CD4-positive, alpha-beta T cell treated with Interleukin-12 subunit alpha and Interleukin-12 subunit beta, for 1 hour (primary cell): ENCODE results near the gene CYP27A1.
"Not testable (repeated sequence)": the region's sequence is repeated elsewhere in the genome, so short reads cannot be mapped to it uniquely, and the experiment has no call there.

Source experiments
- DNase-seq: peaks from one replicate; pipeline ENCODE4 v3.0.0-alpha.2; 2020

CYP27A1 gene

DNA sequence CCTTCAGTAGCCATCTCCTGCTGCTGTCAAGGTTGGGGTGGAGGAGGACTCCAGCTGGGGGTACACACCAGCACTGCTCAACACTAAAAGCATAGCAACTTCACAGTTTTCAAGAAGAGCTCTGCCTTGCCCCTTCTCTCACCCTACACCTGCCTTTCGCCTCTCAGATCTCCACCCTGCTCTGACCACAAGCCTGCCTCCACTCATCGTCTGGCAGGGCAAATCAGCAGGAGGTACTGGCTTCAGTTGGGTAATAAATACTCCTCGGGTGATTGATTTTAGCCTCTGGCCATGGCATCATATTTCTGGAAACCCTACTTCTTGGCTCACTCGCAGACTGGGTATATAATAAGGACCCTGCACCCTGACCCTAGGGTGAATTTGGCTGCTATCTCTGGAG, 52.7 kb downstream of the CYP27A1 start:
- no peak for DNase-seq

DNA sequence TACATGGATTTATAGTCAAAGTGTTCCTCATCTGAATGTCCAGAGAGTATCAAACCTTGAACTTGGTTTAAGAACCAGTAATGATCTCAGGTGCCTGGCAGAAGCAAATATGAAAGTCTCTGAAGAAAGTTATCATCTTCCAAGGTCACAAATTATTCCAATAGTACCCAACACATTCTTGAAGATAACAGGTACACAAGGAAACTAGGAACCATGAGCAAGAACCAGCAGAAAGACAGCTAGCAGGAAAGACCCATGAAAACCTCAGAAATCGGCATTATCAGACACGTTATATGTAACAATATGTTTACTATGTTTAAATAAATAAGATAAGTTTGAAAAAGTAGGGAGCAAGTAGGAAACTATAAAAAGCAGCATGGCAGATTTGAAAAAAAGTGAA, 55.5 kb downstream of the CYP27A1 start:
- DNase-seq = no peak

DNA sequence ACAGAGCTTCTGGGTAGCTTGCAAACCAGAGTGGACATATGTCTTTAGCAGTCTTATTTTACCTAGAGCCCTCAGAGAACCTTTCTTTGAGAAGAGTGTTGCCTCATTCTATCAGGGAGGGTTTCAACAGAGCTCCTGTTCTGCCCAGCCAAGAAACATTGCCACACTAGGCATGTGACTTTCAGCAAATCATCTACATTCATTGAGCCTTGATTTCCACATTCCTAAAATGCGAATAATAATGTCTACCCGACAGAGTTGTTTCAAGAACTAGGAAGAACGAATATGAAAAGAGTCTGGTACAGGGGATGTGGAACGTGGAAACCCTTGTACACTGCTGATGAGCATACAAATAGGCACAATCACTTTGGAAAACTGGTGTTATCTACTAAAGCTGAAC, 57.5 kb downstream of the CYP27A1 start:
- no peak for DNase-seq

DNA sequence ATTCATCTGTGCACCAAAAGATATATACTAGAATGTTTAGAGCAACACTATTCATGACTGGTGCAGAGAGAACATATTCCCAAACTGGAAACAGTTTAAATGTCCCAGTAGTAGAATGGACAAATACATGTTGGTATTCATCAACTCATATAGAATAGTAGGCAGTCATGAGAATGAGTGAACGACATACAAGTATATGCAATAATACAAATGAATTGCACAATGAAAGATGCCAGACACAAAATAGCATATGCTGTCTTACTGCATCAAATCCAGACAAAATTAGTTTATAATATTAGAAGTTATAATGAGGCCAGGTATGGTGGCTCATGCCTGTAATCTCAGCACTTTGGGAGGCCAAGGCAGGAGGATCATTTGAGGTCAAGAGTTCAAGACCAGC, 57.9 kb downstream of the CYP27A1 start:
- DNase-seq = no peak

DNA sequence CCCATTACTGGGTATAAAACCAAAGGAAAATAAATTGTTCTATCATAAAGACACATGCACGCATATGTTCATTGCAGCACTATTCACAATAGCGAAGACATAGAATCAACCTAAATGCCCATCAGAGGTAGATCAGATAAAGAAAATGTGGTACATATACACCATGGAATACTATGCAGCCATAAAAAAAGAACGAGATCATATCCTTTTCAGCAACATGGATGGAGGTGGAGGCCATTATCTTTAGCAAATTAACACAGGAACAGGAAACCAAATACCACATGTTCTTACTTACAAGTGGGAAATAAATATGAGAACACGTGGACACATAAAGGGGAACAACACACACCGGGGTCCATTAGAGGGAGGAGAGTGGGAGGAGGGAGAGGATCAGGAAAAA, 62.4 kb downstream of the CYP27A1 start:
- DNase-seq = not testable (repeated sequence)

DNA sequence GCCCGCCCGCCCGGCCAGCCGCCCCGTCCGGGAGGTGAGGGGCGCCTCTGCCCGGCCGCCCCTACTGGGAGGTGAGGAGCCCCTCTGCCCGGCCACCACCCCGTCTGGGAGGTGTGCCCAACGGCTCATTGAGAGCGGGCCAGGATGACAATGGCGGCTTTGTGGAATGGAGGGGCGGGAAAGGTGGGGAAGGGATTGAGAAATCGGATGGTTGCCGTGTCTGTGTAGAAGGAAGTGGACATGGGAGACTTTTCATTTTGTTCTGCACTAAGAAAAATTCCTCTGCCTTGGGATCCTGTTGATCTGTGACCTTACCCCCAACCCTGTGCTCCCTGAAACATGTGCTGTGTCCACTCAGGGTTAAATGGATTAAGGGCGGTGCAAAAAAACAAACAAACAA, 65.0 kb downstream of the CYP27A1 start:
- DNase-seq = not testable (repeated sequence)

DNA sequence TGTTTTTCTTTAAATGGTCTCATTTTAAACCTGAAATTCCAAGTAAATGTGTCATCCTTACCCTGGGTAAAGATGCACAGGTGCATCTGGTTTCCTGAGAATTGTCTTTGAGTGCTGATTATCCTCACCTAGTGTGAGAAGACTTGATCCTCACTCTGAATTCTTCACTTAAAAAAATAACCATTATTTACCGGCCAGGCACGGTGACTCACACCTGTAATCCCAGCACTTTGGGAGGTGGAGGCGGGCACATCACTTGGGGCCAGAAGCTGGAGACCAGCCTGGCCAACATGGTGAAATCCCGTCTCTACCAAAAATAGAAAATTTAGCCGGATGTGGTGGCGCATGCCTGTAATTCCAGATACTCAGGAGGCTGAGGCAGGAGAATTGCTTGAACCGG, 67.8 kb downstream of the CYP27A1 start:
- DNase-seq = no peak

DNA sequence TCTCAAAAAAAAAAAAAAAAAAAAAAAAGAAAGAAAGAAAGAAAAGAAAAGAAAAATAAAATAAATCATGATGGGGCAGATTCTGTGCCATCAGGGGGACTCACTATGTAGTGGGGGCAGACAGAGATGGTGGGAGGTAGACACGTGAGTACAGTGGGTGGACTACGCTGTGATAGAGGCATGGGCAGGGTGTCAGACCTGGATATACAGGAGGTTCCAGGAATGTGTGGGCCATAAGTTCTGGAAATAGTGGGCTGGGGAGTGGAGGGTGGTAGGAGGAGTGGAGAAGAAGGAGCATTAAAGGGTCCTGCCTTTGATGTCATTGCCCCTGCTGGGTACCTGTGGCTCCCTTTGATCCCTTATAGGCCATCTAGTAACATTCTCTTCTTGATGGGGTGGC, 68.8 kb downstream of the CYP27A1 start:
- DNase-seq = no peak

DNA sequence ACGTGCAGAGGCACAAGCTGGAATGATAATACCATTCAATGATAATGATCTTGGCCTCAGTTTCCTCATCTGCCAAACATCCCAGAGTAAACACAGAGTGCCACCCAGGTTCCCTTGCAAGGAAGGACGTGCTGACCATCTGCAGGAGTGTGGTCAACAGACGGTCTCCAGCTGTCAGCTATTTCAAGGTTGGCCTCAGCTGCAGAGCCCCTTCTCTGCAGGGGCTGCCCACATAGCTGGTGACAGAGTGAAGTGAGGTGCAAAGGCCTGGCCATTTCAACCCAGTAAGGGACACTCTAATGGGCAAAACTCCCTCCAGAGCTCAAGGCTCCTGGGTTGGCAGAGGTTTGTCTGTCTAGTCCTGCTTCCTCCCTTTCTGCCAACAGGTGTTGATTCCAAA, 69.3 kb downstream of the CYP27A1 start:
- DNase-seq = no peak

DNA sequence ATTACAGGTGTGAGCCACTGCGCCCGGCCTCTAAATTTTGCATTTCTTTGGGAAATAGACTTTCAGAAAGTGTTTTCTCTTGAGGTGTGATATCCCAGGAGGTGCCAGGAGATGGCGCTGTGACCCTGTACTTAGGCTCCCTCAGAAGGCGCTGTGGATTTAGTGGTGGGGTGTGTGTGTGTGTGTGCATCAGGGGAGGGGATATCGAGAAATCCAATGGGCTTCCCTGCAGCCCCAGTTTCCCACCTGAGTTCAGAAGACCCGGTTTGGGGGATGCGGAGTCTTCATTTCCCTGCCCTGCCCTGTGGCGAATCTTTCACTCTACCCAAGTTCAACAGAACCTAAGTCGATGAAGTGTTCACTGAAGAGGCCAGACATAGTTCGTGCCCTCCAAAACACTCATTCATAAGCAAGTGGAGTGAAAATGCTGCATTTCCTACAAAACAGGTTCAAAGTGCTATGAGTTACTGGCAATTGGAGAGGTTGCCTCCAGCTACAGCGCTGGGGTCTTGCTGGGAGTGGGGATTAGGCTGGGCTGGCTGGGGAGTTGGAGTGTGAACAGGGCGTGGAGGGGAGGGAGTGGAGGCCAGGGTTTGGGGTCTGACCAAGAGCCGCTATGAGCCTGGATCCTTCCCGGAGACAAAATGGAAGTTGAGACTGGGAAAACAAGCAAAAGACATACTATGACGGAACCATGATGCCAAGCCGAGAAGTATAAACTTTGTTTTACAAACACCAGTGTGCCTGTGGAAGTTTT, 71.1 kb downstream of the CYP27A1 start:
- DNase-seq = peak; percentile 69

DNA sequence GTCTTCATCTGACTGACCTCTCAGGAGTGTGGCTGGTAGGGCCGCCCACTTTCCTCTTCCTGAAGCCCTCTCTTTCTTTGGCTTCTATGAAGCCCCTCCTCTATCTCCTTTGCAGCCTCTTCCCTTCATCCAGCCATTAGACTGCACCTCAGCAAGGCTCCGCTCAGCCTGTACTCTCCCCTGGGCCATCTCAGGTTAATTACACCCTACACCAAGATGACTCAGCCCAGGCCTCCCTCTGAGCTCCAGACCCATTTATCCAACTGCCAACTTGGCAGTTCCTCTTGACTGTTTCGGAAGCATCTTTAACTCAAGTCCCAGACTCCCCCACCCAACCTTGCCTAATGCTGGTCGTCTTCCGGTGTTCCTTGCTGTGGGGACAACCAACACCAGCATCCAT, 71.8 kb downstream of the CYP27A1 start:
- no peak for DNase-seq

DNA sequence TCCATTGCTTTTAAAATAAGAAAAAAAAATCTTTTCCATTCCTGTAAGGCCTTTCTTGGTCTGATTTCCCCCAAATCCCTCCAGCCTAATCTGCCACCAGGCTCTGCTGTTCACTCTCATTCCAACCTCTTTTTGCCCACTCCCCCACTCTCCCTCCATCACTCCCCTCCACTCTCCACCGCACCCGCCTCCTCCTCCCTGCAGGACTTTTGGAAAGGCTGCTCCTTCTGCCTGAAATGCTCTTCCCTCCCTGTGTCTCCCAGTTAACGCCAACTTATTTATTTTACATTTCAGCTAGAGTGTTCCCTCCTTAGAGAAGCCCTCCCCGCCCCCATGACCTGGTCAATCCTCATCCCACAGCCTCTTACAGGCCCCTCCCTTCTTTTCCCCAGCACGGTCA, 72.9 kb downstream of the CYP27A1 start:
- no peak for DNase-seq

DNA sequence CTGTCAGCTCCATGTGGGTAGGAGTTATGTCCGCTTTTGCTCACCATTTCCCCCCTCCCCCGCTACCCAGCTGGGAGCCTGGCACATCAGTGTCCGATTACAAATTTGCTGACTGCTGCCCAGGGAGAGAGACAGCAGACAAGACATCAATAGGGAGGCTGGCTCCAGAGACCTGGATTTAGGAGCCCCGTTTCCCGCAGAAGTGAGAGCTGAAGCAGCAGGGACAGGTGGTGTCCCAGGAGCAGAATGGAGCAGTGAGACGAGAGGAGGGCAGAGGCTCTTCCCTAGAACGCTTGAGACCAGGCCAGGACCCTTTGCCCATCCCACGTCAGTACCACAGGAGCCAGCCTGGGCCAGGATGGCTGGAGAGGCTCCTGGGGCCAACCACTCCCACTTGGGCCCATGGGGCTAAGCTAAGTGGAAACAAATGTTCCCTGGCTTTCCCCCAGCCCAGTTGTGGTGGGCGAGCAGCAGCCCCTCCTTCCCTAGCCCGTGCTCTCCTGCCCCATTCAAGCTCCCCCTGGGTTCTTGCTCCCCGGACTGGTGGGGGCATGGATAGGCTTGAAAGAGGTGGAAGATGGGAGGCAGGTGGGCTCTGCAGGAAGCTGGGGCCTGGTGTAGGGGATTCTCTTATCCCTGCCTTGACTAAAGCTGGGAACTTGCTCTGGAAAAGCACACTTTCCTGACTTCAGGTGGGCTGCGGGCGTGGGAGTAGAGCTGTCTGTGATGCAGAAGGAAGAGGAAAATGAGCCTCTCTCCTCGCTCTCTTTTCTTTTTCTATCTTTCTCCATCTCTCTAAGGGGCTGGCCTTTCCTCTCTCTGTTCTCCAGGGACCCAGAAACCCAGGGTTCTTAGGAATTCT, 73.6 kb downstream of the CYP27A1 start:
- no peak for DNase-seq

DNA sequence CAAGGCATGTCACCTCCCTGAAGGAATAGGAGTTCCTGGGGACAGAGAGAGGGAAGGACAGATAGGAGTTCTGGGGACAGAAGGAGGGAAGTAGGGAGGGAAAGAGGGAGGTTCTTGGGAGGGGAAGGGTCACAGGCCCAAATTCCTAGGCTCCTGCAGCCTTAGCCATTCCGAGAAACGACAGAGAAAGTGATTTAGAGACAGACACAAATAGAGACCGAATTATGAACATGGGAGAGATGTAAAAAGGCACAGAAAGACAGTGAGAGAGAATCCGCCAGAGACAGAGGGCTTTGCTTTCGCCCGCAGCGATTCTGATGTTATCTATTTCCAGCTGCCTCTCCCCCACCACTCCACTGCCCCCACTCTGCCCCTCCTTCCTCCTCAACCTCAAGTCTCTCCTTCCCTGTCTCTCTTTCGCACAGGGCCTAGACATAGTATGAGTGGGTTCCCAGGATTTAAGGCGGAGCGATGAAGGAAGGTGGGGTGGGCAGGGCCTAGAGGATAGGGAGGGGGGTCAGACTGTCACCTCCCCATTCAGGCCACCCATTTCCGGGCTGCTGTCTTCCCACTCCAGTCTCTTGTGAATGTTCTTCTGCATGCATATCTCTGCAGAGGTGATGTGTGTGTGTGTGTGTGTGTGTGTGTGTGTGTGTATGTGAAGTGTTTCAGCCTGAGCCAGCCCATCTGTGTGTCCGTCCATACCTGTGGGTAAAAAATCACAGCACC, 74.4 kb downstream of the CYP27A1 start:
- DNase-seq = no peak

DNA sequence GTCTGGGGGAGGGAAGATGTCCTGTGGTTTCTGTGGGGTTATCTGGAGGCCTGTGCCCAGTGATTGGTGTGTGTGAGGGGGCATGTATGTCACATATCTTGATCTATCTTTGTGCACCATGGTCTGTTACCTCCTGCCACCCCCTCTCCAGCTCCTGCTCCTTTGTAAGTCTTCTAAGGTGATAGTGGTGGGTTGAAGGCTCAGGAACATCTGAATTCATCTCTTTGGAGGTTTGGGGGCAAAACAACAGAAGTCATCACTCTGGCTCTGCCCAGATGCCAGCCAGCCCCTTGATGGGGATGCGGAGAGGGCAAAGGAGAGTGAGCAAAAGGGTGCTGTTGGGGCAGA, 74.9 kb downstream of the CYP27A1 start:
- DNase-seq = no peak

DNA sequence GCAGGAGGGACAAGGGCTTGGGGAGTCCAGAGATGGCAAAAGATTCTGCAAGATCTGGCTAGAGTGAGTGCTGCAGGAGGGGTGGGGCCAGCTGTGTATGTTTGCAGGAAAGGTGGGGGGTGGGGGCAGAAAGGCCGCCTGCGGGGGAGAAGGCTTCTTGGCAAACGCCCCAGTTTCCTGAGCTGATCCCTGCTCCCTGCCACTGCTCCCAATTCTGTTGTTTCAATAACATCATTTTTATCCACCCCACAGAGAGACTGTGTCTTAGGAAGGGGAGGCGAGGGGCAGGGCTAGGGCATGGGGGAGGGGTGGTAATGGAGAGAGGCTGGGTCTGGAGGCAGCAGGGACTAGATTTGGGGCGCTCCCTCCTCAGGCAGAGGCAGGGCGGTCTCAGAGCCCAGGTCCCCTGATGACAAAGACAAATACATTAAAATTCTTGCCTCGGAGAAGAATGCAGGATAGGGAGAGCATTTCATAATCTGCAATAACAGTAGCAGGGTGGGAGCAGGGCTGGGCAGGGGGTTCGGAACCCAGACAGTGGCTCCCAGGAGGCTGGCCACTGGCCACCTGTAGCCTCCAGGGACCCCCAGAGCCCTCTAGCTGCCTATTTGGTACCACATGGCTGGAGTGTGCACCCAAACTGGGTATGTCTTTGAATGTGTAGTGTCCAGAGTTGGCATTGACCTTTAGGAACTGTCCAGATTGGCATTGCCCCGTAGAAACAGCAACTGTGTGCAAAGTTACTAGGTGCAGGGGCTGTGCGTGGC, 75.6 kb downstream of the CYP27A1 start:
- DNase-seq = no peak

DNA sequence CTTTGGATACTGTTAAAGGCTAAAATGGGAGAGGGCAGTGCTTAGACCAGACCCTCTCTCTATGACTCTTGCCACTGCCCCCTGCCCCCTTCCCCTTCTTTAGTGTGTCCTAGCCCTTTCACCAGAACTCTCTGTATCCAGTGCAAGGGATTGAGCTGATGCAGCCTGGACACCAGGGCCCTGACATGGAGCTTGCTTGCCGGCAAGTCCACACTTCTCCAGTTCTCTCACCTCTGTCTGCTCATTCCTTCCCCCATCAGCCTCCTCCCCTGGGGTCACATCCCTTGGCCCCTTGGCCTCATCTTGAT, 76.1 kb downstream of the CYP27A1 start:
- DNase-seq = no peak

DNA sequence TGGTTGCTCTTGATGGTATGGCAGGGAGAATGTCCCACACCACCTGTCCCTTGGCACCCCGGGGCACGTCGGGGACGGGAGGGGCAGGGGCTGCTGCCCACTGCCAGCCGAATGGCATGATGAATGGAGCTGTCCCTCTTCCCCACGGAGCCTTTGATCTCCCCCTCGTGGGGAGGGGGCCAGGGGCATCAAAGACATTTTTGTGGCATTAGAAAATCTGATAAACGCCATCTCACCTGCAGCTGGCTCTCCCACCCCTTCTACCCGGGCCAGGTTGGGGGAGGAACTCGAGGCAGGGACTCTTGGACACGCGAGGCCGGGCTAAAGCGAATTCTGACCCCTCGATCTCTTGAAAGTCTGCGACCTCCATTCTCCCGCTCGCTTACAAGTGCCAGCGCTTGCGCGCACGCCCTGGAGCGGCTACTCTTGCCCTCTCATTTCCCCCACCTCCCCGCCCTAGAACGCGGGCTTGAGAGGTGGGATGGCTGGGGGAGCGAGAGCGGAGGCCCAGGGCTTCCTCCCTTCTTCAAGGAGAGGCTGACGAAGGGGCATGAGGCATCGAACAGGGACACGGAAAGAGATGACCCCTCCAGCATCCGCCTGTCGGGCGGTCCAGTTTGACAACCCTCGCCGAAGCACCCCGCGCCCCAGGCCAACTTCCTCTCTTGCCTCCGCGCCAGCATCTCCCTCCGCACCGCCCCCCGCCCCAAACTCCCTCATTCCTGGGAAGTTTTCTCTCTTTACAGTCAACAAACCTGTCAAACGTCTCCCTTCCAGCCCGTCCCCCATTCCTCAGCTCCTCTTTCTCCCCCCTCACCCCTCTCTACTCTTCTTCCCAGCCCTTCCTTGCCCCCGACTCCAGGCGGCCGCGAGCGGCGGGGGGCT, 77.0 kb downstream of the CYP27A1 start:
- DNase-seq = no peak

DNA sequence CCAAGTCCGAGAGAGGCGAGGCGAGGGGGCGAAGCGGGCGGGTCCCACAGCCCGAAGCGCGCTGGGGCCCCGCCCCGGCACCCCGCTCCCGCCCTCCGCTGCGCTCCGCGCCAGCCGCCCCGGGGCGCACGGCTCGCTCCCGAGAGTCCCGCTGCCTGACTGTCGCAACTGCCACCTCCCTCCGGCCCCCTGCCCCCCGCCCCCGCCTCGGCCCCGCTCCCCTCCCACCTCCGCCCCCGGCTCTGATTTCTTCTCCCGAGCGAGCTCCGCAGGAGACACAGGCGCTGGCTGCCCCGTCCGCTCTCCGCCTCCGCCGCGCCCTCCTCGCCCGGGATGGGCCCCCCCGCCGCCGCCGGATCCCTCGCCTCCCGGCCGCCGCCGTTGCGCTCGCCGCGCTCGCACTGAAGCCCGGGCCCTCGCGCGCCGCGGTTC, 77.6 kb downstream of the CYP27A1 start, which contains the start of gene WNT6:
TSS of gene WNT6 (plus strand) at position 250 of the 432 bp plus-strand sequence. CDS start 233 bp downstream, outside the sequence.
- no peak for DNase-seq

DNA sequence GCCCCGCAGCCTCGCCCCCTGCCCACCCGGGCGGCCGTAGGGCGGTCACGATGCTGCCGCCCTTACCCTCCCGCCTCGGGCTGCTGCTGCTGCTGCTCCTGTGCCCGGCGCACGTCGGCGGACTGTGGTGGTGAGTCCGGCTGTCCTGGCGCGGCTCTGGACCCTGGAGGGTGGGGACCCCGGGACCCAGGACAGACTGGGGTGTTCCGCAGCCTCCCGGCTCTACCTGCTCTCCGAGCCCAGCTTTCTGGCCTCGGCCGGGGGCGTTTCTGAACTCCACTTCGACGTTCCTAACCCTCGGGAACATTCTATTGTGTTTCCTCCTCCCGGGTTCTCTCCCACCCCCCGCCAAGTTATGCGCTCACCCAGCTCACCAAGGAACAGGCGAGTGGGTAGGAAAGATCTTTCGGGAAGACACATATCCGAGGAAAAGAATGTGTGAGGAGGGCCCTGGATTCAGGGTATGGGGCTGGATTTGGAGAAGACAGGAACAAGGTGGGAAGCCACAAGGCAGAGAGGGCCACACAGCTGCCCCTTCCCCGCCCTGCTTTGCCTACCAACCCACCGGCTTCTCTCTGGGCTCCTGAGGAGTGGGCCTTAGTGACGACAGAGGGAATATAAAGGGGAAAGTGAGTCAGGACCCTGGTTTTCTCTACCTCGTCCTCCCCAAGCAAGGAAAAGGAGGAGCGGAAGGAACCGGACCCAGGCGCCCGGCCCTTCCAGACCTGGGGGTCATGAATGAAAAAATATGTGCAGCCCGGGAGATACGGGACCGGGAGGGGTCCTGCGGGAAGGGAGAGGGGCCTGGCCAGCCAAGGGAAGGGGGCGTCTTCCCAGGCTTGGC, 78.3 kb downstream of the CYP27A1 start:
- no peak for DNase-seq

DNA sequence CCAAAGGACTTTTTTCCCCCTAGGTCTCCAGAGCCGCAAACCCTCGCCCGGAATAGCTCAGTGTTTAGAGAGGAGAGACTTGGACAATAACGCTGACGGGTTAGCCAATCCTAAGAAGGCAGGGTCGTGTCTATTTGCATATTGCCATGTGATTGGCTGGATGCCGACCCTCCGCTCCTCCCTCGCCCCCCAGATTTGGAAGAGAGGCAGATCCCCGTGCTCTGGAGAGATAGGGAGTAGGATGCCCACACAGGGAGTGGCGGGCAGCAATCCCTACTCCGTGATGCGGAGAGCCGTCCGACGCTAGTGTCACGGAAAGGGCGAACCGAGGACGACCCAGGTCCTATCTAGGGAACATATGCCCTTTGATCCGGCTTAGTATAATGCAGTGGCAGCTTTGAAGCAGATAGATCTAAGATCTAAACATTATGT, 79.0 kb downstream of the CYP27A1 start:
- no peak for DNase-seq
